ENCODE data around the gene DLGAP4.
A peak's percentile ranks its signal among the peaks of the same experiment; 100 is the strongest.

DLGAP4 gene

GRCh38 chr20:36434383-36434782 is 128.2 kb downstream of the DLGAP4 start:
- Histone ChIP-seq H3K9me3 (ENCODE audit: control insufficient read depth in 2 of 2, low read length in 2 of 2) (no peaks in the 10 kb centered on the region), H3K27ac (ENCODE audit: low read depth in 2 of 2, low read length in 2 of 2) (no peak overlapping the region), H3K36me3 (ENCODE audit: control insufficient read depth in 2 of 2, insufficient read depth in 2 of 2, low read length in 2 of 2) (no peaks in the 10 kb centered on the region), H3K4me3 (ENCODE audit: low read length in 2 of 2) (no peak overlapping the region), H3K4me1 (ENCODE audit: control insufficient read depth in 2 of 2, insufficient read depth in 2 of 2, low read length in 2 of 2) (no peaks in the 10 kb centered on the region), H3K9ac (ENCODE audit: low read depth in 1 of 2, low read length in 2 of 2) (no peak overlapping the region), H3K27me3 (ENCODE audit: control insufficient read depth in 2 of 2, insufficient read depth in 2 of 2, low read length in 2 of 2) (no peaks in the 10 kb centered on the region)

GRCh38 chr20:36435124-36435523 is 129.0 kb downstream of the DLGAP4 start:
- Histone ChIP-seq H3K27me3 (ENCODE audit: control insufficient read depth in 2 of 2, insufficient read depth in 2 of 2, low read length in 2 of 2) (no peaks in the 10 kb centered on the region), H3K27ac (ENCODE audit: low read depth in 2 of 2, low read length in 2 of 2) (no peak overlapping the region), H3K36me3 (ENCODE audit: control insufficient read depth in 2 of 2, insufficient read depth in 2 of 2, low read length in 2 of 2) (no peaks in the 10 kb centered on the region), H3K9me3 (ENCODE audit: control insufficient read depth in 2 of 2, low read length in 2 of 2) (no peaks in the 10 kb centered on the region), H3K9ac (ENCODE audit: low read depth in 1 of 2, low read length in 2 of 2) (no peak overlapping the region), H3K4me3 (ENCODE audit: low read length in 2 of 2) (no peak overlapping the region), H3K4me1 (ENCODE audit: control insufficient read depth in 2 of 2, insufficient read depth in 2 of 2, low read length in 2 of 2) (no peaks in the 10 kb centered on the region)

GRCh38 chr20:36435592-36436541 is 129.7 kb downstream of the DLGAP4 start:
- Histone ChIP-seq H3K27me3 (ENCODE audit: control insufficient read depth in 2 of 2, insufficient read depth in 2 of 2, low read length in 2 of 2) (no peaks in the 10 kb centered on the region), H3K36me3 (ENCODE audit: control insufficient read depth in 2 of 2, insufficient read depth in 2 of 2, low read length in 2 of 2) (no peaks in the 10 kb centered on the region), H3K4me3 (ENCODE audit: low read length in 2 of 2) (peak overlapping the region; percentile 39 to 54), H3K9me3 (ENCODE audit: control insufficient read depth in 2 of 2, low read length in 2 of 2) (no peaks in the 10 kb centered on the region), H3K4me1 (ENCODE audit: control insufficient read depth in 2 of 2, insufficient read depth in 2 of 2, low read length in 2 of 2) (no peaks in the 10 kb centered on the region), H3K9ac (ENCODE audit: low read depth in 1 of 2, low read length in 2 of 2) (no peak overlapping the region), H3K27ac (ENCODE audit: low read depth in 2 of 2, low read length in 2 of 2) (no peak overlapping the region)

GRCh38 chr20:36439040-36439730 is 133.0 kb downstream of the DLGAP4 start:
- Histone ChIP-seq H3K4me1 (ENCODE audit: control insufficient read depth in 2 of 2, insufficient read depth in 2 of 2, low read length in 2 of 2) (no peaks in the 10 kb centered on the region), H3K9ac (ENCODE audit: low read depth in 1 of 2, low read length in 2 of 2) (no peak overlapping the region), H3K36me3 (ENCODE audit: control insufficient read depth in 2 of 2, insufficient read depth in 2 of 2, low read length in 2 of 2) (no peaks in the 10 kb centered on the region), H3K27me3 (ENCODE audit: control insufficient read depth in 2 of 2, insufficient read depth in 2 of 2, low read length in 2 of 2) (no peaks in the 10 kb centered on the region), H3K27ac (ENCODE audit: low read depth in 2 of 2, low read length in 2 of 2) (no peak overlapping the region), H3K9me3 (ENCODE audit: control insufficient read depth in 2 of 2, low read length in 2 of 2) (no peaks in the 10 kb centered on the region), H3K4me3 (ENCODE audit: low read length in 2 of 2) (no peak overlapping the region)

GRCh38 chr20:36439731-36440072 is 133.6 kb downstream of the DLGAP4 start:
- no peak overlapping the region for H3K9ac ChIP-seq (ENCODE audit: low read depth in 1 of 2, low read length in 2 of 2)
- no peaks in the 10 kb centered on the region for H3K36me3 ChIP-seq (ENCODE audit: control insufficient read depth in 2 of 2, insufficient read depth in 2 of 2, low read length in 2 of 2)
- H3K9me3 ChIP-seq (ENCODE audit: control insufficient read depth in 2 of 2, low read length in 2 of 2) = no peaks in the 10 kb centered on the region
- no peaks in the 10 kb centered on the region for H3K4me1 ChIP-seq (ENCODE audit: control insufficient read depth in 2 of 2, insufficient read depth in 2 of 2, low read length in 2 of 2)
- no peak overlapping the region for H3K27ac ChIP-seq (ENCODE audit: low read depth in 2 of 2, low read length in 2 of 2)
- no peak overlapping the region for H3K4me3 ChIP-seq (ENCODE audit: low read length in 2 of 2)
- no peaks in the 10 kb centered on the region for H3K27me3 ChIP-seq (ENCODE audit: control insufficient read depth in 2 of 2, insufficient read depth in 2 of 2, low read length in 2 of 2)

GRCh38 chr20:36440370-36441026 is 134.4 kb downstream of the DLGAP4 start:
- H3K4me1 ChIP-seq (ENCODE audit: control insufficient read depth in 2 of 2, insufficient read depth in 2 of 2, low read length in 2 of 2) = no peaks in the 10 kb centered on the region
- no peaks in the 10 kb centered on the region for H3K27me3 ChIP-seq (ENCODE audit: control insufficient read depth in 2 of 2, insufficient read depth in 2 of 2, low read length in 2 of 2)
- H3K36me3 ChIP-seq (ENCODE audit: control insufficient read depth in 2 of 2, insufficient read depth in 2 of 2, low read length in 2 of 2) = no peaks in the 10 kb centered on the region
- no peaks in the 10 kb centered on the region for H3K9me3 ChIP-seq (ENCODE audit: control insufficient read depth in 2 of 2, low read length in 2 of 2)
- no peak overlapping the region for H3K27ac ChIP-seq (ENCODE audit: low read depth in 2 of 2, low read length in 2 of 2)
- no peak overlapping the region for H3K4me3 ChIP-seq (ENCODE audit: low read length in 2 of 2)
- no peak overlapping the region for H3K9ac ChIP-seq (ENCODE audit: low read depth in 1 of 2, low read length in 2 of 2)

GRCh38 chr20:36441027-36441414 is 134.9 kb downstream of the DLGAP4 start:
- Histone ChIP-seq H3K4me1 (ENCODE audit: control insufficient read depth in 2 of 2, insufficient read depth in 2 of 2, low read length in 2 of 2) (no peaks in the 10 kb centered on the region), H3K27ac (ENCODE audit: low read depth in 2 of 2, low read length in 2 of 2) (no peak overlapping the region), H3K9ac (ENCODE audit: low read depth in 1 of 2, low read length in 2 of 2) (no peak overlapping the region), H3K4me3 (ENCODE audit: low read length in 2 of 2) (no peak overlapping the region), H3K9me3 (ENCODE audit: control insufficient read depth in 2 of 2, low read length in 2 of 2) (no peaks in the 10 kb centered on the region), H3K27me3 (ENCODE audit: control insufficient read depth in 2 of 2, insufficient read depth in 2 of 2, low read length in 2 of 2) (no peaks in the 10 kb centered on the region), H3K36me3 (ENCODE audit: control insufficient read depth in 2 of 2, insufficient read depth in 2 of 2, low read length in 2 of 2) (no peaks in the 10 kb centered on the region)

GRCh38 chr20:36441416-36441815 is 135.3 kb downstream of the DLGAP4 start:
- Histone ChIP-seq H3K27ac (ENCODE audit: low read depth in 2 of 2, low read length in 2 of 2) (no peak overlapping the region), H3K9me3 (ENCODE audit: control insufficient read depth in 2 of 2, low read length in 2 of 2) (no peaks in the 10 kb centered on the region), H3K36me3 (ENCODE audit: control insufficient read depth in 2 of 2, insufficient read depth in 2 of 2, low read length in 2 of 2) (no peaks in the 10 kb centered on the region), H3K27me3 (ENCODE audit: control insufficient read depth in 2 of 2, insufficient read depth in 2 of 2, low read length in 2 of 2) (no peaks in the 10 kb centered on the region), H3K4me3 (ENCODE audit: low read length in 2 of 2) (no peak overlapping the region), H3K4me1 (ENCODE audit: control insufficient read depth in 2 of 2, insufficient read depth in 2 of 2, low read length in 2 of 2) (no peaks in the 10 kb centered on the region), H3K9ac (ENCODE audit: low read depth in 1 of 2, low read length in 2 of 2) (no peak overlapping the region)

- no peaks in the 10 kb centered on the region for H3K4me1 ChIP-seq (ENCODE audit: control insufficient read depth in 2 of 2, insufficient read depth in 2 of 2, low read length in 2 of 2)
- no peaks in the 10 kb centered on the region for H3K36me3 ChIP-seq (ENCODE audit: control insufficient read depth in 2 of 2, insufficient read depth in 2 of 2, low read length in 2 of 2)
- no peaks in the 10 kb centered on the region for H3K9me3 ChIP-seq (ENCODE audit: control insufficient read depth in 2 of 2, low read length in 2 of 2)
- no peak overlapping the region for H3K9ac ChIP-seq (ENCODE audit: low read depth in 1 of 2, low read length in 2 of 2)
- H3K27me3 ChIP-seq (ENCODE audit: control insufficient read depth in 2 of 2, insufficient read depth in 2 of 2, low read length in 2 of 2) = no peaks in the 10 kb centered on the region
- H3K27ac ChIP-seq (ENCODE audit: low read depth in 2 of 2, low read length in 2 of 2) = no peak overlapping the region
- H3K4me3 ChIP-seq (ENCODE audit: low read length in 2 of 2) = no peak overlapping the region
Observed at GRCh38 chr20:36445847-36446246, 139.7 kb downstream of the DLGAP4 start.

- H3K27ac ChIP-seq (ENCODE audit: low read depth in 2 of 2, low read length in 2 of 2) = no peak overlapping the region
Observed at GRCh38 chr20:36446557-36446956, 140.4 kb downstream of the DLGAP4 start.

More at GRCh38 chr20:36446557-36446956, 140.4 kb downstream of the DLGAP4 start:
- H3K36me3 ChIP-seq (ENCODE audit: control insufficient read depth in 2 of 2, insufficient read depth in 2 of 2, low read length in 2 of 2) = no peaks in the 10 kb centered on the region
- no peaks in the 10 kb centered on the region for H3K4me1 ChIP-seq (ENCODE audit: control insufficient read depth in 2 of 2, insufficient read depth in 2 of 2, low read length in 2 of 2)
- H3K4me3 ChIP-seq (ENCODE audit: low read length in 2 of 2) = no peak overlapping the region
- H3K9ac ChIP-seq (ENCODE audit: low read depth in 1 of 2, low read length in 2 of 2) = no peak overlapping the region
- no peaks in the 10 kb centered on the region for H3K27me3 ChIP-seq (ENCODE audit: control insufficient read depth in 2 of 2, insufficient read depth in 2 of 2, low read length in 2 of 2)
- H3K9me3 ChIP-seq (ENCODE audit: control insufficient read depth in 2 of 2, low read length in 2 of 2) = no peaks in the 10 kb centered on the region

Data from mucosa of rectum (tissue), 2 donors.